Measurements from ENCODE around the gene APBA2. TPM values are rescaled to one million over a fixed set of nuclear protein-coding genes. Genes with fewer than 3 reads are reported as not detected.

The APBA2 gene
- total RNA-seq, 4 donors from 2014 or later = 1.6 to 8.2 (median 2.5) TPM

DNA sequence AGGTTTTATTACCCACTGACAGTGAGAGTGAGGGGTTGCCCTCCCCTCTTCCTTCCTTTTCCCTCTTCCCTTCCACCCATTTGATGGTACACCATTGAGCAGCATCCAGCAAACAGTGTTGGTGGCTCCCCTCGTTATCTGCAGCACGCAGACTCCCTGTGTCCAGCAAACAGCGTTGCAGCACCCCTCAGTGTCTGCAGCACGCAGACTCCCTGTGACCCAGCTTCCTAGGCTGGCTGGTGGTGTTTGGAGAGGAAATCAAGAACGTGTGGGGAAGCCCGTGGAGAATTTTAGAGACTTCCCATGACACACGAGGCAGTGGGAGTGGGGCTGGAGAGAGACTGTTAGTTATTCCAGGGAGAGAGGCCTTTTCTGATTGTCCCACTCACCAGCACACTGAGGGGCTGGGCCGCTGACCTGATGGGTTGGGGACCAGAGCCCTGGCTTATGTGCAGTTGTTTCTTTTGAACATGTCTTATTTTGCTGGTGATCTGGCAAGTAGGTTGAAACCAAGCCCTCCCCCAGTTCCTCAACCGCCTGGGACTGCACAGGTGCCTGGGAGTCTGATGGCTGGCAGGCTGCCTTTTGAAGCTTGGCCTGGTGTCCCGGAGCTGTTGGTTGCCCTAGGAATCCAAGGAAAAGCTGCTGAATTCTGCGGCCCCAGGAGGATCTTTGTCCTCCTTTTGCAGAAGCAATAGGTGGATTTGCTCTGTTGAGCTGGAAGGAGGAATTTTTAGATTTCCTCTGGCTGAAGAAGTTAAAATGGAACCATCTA is 19.0 kb downstream of the APBA2 start:
- TF ChIP-seq CTCF (IDR thresholded peaks at IDR 0.05) = no peak
- TF ChIP-seq POLR2AphosphoS5 (IDR thresholded peaks at IDR 0.05) = no peak
- TF ChIP-seq POLR2A (IDR thresholded peaks at IDR 0.05) = no peak
- TF ChIP-seq EP300 (IDR thresholded peaks at IDR 0.05; ENCODE audit: low read depth) = no peak
- no peak for DNase-seq

DNA sequence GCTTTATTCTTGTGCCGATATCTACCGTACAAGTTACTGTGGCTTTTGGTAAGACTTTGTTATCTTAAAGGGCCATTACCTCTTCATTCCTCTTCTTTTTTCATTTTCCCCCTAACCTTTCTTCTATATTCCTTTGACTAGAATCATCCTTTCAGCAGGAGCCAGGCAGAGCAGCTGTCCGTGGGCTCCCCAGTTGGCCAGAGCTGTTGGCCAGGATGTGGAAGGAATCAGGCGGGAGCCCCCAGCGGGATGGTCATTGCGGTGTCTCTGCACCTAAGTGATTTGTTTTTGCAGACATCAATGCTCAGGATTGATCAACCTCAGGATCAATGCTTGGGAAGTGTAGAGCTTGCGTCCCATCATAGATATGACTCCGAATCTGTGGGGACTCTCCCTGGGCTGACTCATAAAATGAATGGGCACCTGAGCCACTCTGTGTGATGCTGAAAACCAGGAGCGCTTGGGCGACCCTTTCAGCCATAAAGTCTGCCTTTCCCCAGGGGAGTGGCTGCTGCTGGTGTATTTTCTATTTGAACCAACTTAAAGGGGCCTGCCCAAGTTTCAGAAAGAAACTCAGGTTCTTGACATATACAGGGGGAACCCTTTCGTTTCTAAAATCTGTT is 21.7 kb downstream of the APBA2 start:
- no peaks in the 10 kb centered on the region for H3K9me3 ChIP-seq
- TF ChIP-seq POLR2A (IDR thresholded peaks at IDR 0.05) (no peak), POLR2AphosphoS5 (IDR thresholded peaks at IDR 0.05) (no peak)
- in situ Hi-C loops (cut with MboI; ENCODE audit: low pct_ligation_motif_present in 1 of 4, low pct_unique_long_range_greater_than_20kb in 1 of 4, low sequenced_read_pairs in 3 of 4) (no loop called here), intact Hi-C loops (cut with DNase I; ENCODE audit: low total_unique reads) (no loop called here)
- H3K27ac ChIP-seq = no peak overlapping the region
- H3K36me3 ChIP-seq = no peaks in the 10 kb centered on the region
- 82 to 84% methylated on average over 3 to 11 of the region's 11 CpGs for WGBS, 2 donors (ENCODE audit: low coverage in 1 of 2)
- DNase-seq = no peak
- no peaks in the 10 kb centered on the region for H3K27me3 ChIP-seq
- H3K4me3 ChIP-seq = no peak overlapping the region
- no peaks in the 10 kb centered on the region for H3K4me1 ChIP-seq

More for the DNA sequence above, 19.0 kb downstream of the APBA2 start:
- Histone ChIP-seq H3K36me3 (no peaks in the 10 kb centered on the region), H3K4me3 (no peak overlapping the region), H3K27me3 (no peaks in the 10 kb centered on the region), H3K27ac (no peak overlapping the region), H3K4me1 (no peaks in the 10 kb centered on the region), H3K9me3 (no peaks in the 10 kb centered on the region)
- intact Hi-C loops (cut with DNase I; ENCODE audit: low total_unique reads) = no loop called here
- in situ Hi-C loops (cut with MboI; ENCODE audit: low pct_ligation_motif_present in 1 of 4, low pct_unique_long_range_greater_than_20kb in 1 of 4, low sequenced_read_pairs in 3 of 4) = no loop called here
- WGBS, 2 donors (ENCODE audit: low coverage in 1 of 2) = 76 to 81% methylated on average over 5 to 11 of the region's 11 CpGs

- TF ChIP-seq EP300 (IDR thresholded peaks at IDR 0.05; ENCODE audit: low read depth) (no peak), POLR2A (IDR thresholded peaks at IDR 0.05) (no peak), CTCF (IDR thresholded peaks at IDR 0.05) (no peak), POLR2AphosphoS5 (IDR thresholded peaks at IDR 0.05) (no peak)
- no peaks in the 10 kb centered on the region for H3K36me3 ChIP-seq
- no peak overlapping the region for H3K27ac ChIP-seq
- H3K4me3 ChIP-seq = no peak overlapping the region
- intact Hi-C loops (cut with DNase I; ENCODE audit: low total_unique reads) (no loop called here), in situ Hi-C loops (cut with MboI; ENCODE audit: low pct_ligation_motif_present in 1 of 4, low pct_unique_long_range_greater_than_20kb in 1 of 4, low sequenced_read_pairs in 3 of 4) (no loop called here)
- DNase-seq = no peak
- H3K9me3 ChIP-seq = no peaks in the 10 kb centered on the region
- no peaks in the 10 kb centered on the region for H3K4me1 ChIP-seq
- no peaks in the 10 kb centered on the region for H3K27me3 ChIP-seq
- 86 to 90% methylated on average over 3 to 7 of the region's 7 CpGs for WGBS, 2 donors (ENCODE audit: low coverage in 1 of 2)
These were observed 24.3 kb downstream of the APBA2 start for GRCh38 chr15:28909958-28910500.

DNA sequence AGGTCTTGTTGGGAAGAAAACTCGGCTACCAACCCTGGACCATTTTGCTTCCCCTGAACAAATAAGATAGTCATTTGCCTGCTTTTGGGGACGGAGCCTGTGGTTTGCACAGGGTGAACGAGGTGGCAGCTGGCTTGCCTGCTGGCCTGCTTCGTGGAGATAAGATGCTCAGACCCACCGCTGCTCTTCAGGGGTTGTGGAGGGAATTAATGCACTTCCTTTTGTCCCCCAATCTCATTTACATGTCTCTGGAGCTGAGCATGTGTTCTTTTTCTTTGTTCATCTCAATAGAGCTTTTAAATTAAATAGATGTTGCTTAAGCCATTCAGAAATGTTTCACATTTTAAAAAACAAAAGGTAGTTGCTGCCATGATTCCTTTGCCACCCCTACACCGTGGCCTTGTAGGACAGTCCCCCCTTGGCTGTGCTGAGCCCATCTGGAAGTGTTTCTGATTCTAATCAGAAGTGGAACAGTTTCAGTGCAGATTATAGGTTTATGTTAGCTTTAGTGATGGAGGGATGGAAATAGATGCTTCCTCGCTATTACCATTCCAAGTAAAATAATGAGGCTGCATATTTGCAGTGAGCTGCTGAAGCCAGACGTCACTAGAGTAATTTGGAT is 25.6 kb downstream of the APBA2 start:
- Histone ChIP-seq H3K27me3 (no peaks in the 10 kb centered on the region), H3K4me3 (no peak overlapping the region), H3K27ac (no peak overlapping the region), H3K36me3 (no peaks in the 10 kb centered on the region), H3K4me1 (no peaks in the 10 kb centered on the region), H3K9me3 (no peaks in the 10 kb centered on the region)
- intact Hi-C loops (cut with DNase I; ENCODE audit: low total_unique reads) (no loop called here), in situ Hi-C loops (cut with MboI; ENCODE audit: low pct_ligation_motif_present in 1 of 4, low pct_unique_long_range_greater_than_20kb in 1 of 4, low sequenced_read_pairs in 3 of 4) (no loop called here)
- TF ChIP-seq EP300 (IDR thresholded peaks at IDR 0.05; ENCODE audit: low read depth) (no peak), CTCF (IDR thresholded peaks at IDR 0.05) (no peak), POLR2A (IDR thresholded peaks at IDR 0.05) (no peak), POLR2AphosphoS5 (IDR thresholded peaks at IDR 0.05) (no peak)
- no peak for DNase-seq
- 48 to 65% methylated on average over 7 to 8 of the region's 8 CpGs for WGBS, 2 donors (ENCODE audit: low coverage in 1 of 2)

Data from transverse colon (tissue), 4 donors.